NB4 (cell line): ENCODE measurements around the gene ARHGAP26.

Source experiments
- MAX ChIP-seq: IDR thresholded peaks from 2 replicates; pipeline ENCODE4 v1.6.1; 2011; ENCODE audit warnings: low read depth, low read length
- MYC ChIP-seq: IDR thresholded peaks from 2 replicates; pipeline ENCODE4 v1.6.1; 2011; ENCODE audit warnings: low read depth, low read length
- POLR2A ChIP-seq: IDR thresholded peaks from 2 replicates; pipeline ENCODE4 v1.6.1; 2011; ENCODE audit warnings: mild to moderate bottlenecking; ENCODE audit not compliant: insufficient read length; ENCODE audit errors: extremely low read depth
- TF ChIP-seq, protein P1 (sequence below): IDR thresholded peaks from one replicate; pipeline ENCODE4 v1.5.1; 2012; ENCODE audit warnings: low read depth, low read length

- TF ChIP-seq, protein P1, sequence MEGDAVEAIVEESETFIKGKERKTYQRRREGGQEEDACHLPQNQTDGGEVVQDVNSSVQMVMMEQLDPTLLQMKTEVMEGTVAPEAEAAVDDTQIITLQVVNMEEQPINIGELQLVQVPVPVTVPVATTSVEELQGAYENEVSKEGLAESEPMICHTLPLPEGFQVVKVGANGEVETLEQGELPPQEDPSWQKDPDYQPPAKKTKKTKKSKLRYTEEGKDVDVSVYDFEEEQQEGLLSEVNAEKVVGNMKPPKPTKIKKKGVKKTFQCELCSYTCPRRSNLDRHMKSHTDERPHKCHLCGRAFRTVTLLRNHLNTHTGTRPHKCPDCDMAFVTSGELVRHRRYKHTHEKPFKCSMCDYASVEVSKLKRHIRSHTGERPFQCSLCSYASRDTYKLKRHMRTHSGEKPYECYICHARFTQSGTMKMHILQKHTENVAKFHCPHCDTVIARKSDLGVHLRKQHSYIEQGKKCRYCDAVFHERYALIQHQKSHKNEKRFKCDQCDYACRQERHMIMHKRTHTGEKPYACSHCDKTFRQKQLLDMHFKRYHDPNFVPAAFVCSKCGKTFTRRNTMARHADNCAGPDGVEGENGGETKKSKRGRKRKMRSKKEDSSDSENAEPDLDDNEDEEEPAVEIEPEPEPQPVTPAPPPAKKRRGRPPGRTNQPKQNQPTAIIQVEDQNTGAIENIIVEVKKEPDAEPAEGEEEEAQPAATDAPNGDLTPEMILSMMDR: no peak
- TF ChIP-seq POLR2A (no peak), MAX (no peak), MYC (no peak)
Measured at GRCh38 chr5:142910128-142910527, 140.0 kb downstream of the ARHGAP26 start.
